Measurements from ENCODE around the gene PTPRM. TPM values are rescaled to one million over a fixed set of nuclear protein-coding genes. Genes with fewer than 3 reads are reported as not detected.

The PTPRM gene
- polyA plus RNA-seq, 1 donor (not counting 4 experiments of a cell fraction or from before 2014, with no cell fraction given), result 54.5 TPM

DNA sequence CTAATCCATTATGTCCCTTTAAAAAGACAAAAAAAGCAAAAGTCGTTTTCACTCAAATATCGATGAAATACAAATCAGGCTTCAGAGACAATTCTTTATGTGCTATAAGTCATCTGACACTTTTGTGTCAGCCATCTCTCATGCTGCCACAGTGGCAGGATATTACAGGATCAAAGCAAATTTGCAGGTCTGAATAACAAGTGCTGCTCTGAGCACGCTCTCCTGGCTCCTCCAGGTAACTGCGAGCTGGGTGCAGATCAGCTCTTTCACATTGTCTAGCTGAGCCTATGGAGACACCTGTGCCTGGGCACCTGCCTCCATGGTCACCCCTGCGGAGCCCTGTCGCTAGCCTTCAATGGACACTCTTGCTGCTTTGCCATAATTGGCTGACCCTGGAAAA, 792.0 kb downstream of the PTPRM start:
- no peaks in the 10 kb centered on the region for H4K20me1 ChIP-seq (ENCODE audit: control insufficient read depth, extremely low read depth, insufficient read depth, low read length)
- no peaks in the 10 kb centered on the region for H3K79me2 ChIP-seq (ENCODE audit: control insufficient read depth, insufficient read depth, low read length)
- no peak overlapping the region for H3K9ac ChIP-seq (ENCODE audit: control insufficient read depth, extremely low read depth, insufficient read depth, low read length)
- no peak overlapping the region for H2AFZ ChIP-seq (ENCODE audit: control insufficient read depth, low read length)
- TF ChIP-seq, protein P1, sequence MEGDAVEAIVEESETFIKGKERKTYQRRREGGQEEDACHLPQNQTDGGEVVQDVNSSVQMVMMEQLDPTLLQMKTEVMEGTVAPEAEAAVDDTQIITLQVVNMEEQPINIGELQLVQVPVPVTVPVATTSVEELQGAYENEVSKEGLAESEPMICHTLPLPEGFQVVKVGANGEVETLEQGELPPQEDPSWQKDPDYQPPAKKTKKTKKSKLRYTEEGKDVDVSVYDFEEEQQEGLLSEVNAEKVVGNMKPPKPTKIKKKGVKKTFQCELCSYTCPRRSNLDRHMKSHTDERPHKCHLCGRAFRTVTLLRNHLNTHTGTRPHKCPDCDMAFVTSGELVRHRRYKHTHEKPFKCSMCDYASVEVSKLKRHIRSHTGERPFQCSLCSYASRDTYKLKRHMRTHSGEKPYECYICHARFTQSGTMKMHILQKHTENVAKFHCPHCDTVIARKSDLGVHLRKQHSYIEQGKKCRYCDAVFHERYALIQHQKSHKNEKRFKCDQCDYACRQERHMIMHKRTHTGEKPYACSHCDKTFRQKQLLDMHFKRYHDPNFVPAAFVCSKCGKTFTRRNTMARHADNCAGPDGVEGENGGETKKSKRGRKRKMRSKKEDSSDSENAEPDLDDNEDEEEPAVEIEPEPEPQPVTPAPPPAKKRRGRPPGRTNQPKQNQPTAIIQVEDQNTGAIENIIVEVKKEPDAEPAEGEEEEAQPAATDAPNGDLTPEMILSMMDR (optimal IDR thresholded peaks at IDR 0.05 in 1 of 3, IDR thresholded peaks at IDR 0.05 in 1 of 3, conservative IDR thresholded peaks at IDR 0.05 in 1 of 3; ENCODE audit: extremely low read depth in 1 of 3, insufficient read depth in 2 of 3, low read length in 3 of 3), result no peak
- TF ChIP-seq EZH2 (IDR thresholded peaks at IDR 0.05; ENCODE audit: low read length), result no peak
- H3K4me2 ChIP-seq (ENCODE audit: control insufficient read depth, extremely low read depth, insufficient read depth, low read depth, low read length), result no peak overlapping the region
- dilution Hi-C loops (cut with MboI; ENCODE audit: extremely low pct_ligation_motif_present, low sequenced_read_pairs), result no loop called here
- H3K4me1 ChIP-seq (ENCODE audit: control insufficient read depth, extremely low read depth, insufficient read depth, low read length), result no peaks in the 10 kb centered on the region
- no peak for FAIRE-seq
- no peaks in the 10 kb centered on the region for H3K9me3 ChIP-seq (ENCODE audit: control insufficient read depth, low read depth, low read length)
- no peak overlapping the region for H3K4me3 ChIP-seq (ENCODE audit: control insufficient read depth in 2 of 3, extremely low read depth in 1 of 3, insufficient read depth in 2 of 3, low read depth in 1 of 3, low read length in 3 of 3)
- no peaks in the 10 kb centered on the region for H3K36me3 ChIP-seq (ENCODE audit: control insufficient read depth in 2 of 2, extremely low read depth in 1 of 2, insufficient read depth in 2 of 2, low read length in 2 of 2)
- no peaks in the 10 kb centered on the region for H3K27me3 ChIP-seq (ENCODE audit: control insufficient read depth, extremely low read depth, insufficient read depth, low read length)
- no peak for DNase-seq (ENCODE audit: low read depth, low spot score)
- H3K27ac ChIP-seq (ENCODE audit: control insufficient read depth, insufficient read depth, low read length), result no peak overlapping the region
- no peaks in the 10 kb centered on the region for H3K9me1 ChIP-seq (ENCODE audit: control insufficient read depth, extremely low read depth, insufficient read depth, low read length)

- no peak overlapping the region for H3K9ac ChIP-seq (ENCODE audit: control insufficient read depth, extremely low read depth, insufficient read depth, low read length)
- TF ChIP-seq, protein P1 (optimal IDR thresholded peaks at IDR 0.05 in 1 of 3, IDR thresholded peaks at IDR 0.05 in 1 of 3, conservative IDR thresholded peaks at IDR 0.05 in 1 of 3; ENCODE audit: extremely low read depth in 1 of 3, insufficient read depth in 2 of 3, low read length in 3 of 3), result no peak
- no peak for TF ChIP-seq EZH2 (IDR thresholded peaks at IDR 0.05; ENCODE audit: low read length)
- FAIRE-seq (no peak), DNase-seq (ENCODE audit: low read depth, low spot score) (no peak)
- dilution Hi-C loops (cut with MboI; ENCODE audit: extremely low pct_ligation_motif_present, low sequenced_read_pairs), result no loop called here
- H4K20me1 ChIP-seq (ENCODE audit: control insufficient read depth, extremely low read depth, insufficient read depth, low read length), result no peaks in the 10 kb centered on the region
- no peak overlapping the region for H2AFZ ChIP-seq (ENCODE audit: control insufficient read depth, low read length)
- H3K79me2 ChIP-seq (ENCODE audit: control insufficient read depth, insufficient read depth, low read length), result no peaks in the 10 kb centered on the region
- H3K4me1 ChIP-seq (ENCODE audit: control insufficient read depth, extremely low read depth, insufficient read depth, low read length), result no peaks in the 10 kb centered on the region
- H3K9me3 ChIP-seq (ENCODE audit: control insufficient read depth, low read depth, low read length), result no peaks in the 10 kb centered on the region
- H3K27ac ChIP-seq (ENCODE audit: control insufficient read depth, insufficient read depth, low read length), result no peak overlapping the region
- H3K4me2 ChIP-seq (ENCODE audit: control insufficient read depth, extremely low read depth, insufficient read depth, low read depth, low read length), result no peak overlapping the region
- H3K4me3 ChIP-seq (ENCODE audit: control insufficient read depth in 2 of 3, extremely low read depth in 1 of 3, insufficient read depth in 2 of 3, low read depth in 1 of 3, low read length in 3 of 3), result no peak overlapping the region
- no peaks in the 10 kb centered on the region for H3K36me3 ChIP-seq (ENCODE audit: control insufficient read depth in 2 of 2, extremely low read depth in 1 of 2, insufficient read depth in 2 of 2, low read length in 2 of 2)
- no peaks in the 10 kb centered on the region for H3K27me3 ChIP-seq (ENCODE audit: control insufficient read depth, extremely low read depth, insufficient read depth, low read length)
- H3K9me1 ChIP-seq (ENCODE audit: control insufficient read depth, extremely low read depth, insufficient read depth, low read length), result no peaks in the 10 kb centered on the region
Observed at GRCh38 chr18:8359481-8359880, 792.4 kb downstream of the PTPRM start.
